Activated T-cell treated with anti-CD3 and anti-CD28 coated beads, Interleukin-2, amount 50 U/mL, for 4 hours (primary cell): ENCODE measurements around the gene FAM180A. TPM values are rescaled to one million over a fixed set of nuclear protein-coding genes. Genes with fewer than 3 reads are reported as not detected.
"Not testable (repeated sequence)": the region's sequence is repeated elsewhere in the genome, so short reads cannot be mapped to it uniquely, and the experiment has no call there.

Source experiments
- ATAC-seq, 2 donors: fragments of 200-7000 bp; cut with Tn5 transposase; one replicate each; pipeline ENCODE4 v1.10.0; 2021
- DNase-seq: peaks from one replicate; pipeline ENCODE4 v3.0.0-alpha.2; 2020
- H3K27me3 Mint-ChIP-seq: one replicate; pipeline ENCODE4 v1.8.0; 2021; ENCODE audit warnings: low read depth, mixed read lengths
- H3K36me3 Mint-ChIP-seq: one replicate; pipeline ENCODE4 v1.8.0; 2022; ENCODE audit warnings: mixed read lengths; ENCODE audit not compliant: insufficient read depth
- H3K4me1 Mint-ChIP-seq: one replicate; pipeline ENCODE4 v1.8.0; 2021; ENCODE audit warnings: low read depth, mixed read lengths
- H3K4me3 Mint-ChIP-seq: one replicate; pipeline ENCODE4 v1.8.0; 2021; ENCODE audit warnings: mild to moderate bottlenecking, moderate library complexity, mixed read lengths
- H3K9me3 Mint-ChIP-seq: one replicate; pipeline ENCODE4 v1.8.0; 2021; ENCODE audit warnings: mixed read lengths
- total RNA-seq, 3 donors: library from RNA; stranded (reverse); gene quantifications; one replicate each; pipeline ENCODE4 v1.2.1, GENCODE V29; 2021

The FAM180A gene
- total RNA-seq, 3 donors from 2014 or later: not detected

GRCh38 chr7:135782377-135782776, 33.8 kb upstream of the FAM180A start:
- DNase-seq (no peak), ATAC-seq (no peak)
- Mint-ChIP-seq H3K4me1 (no peaks in the 10 kb centered on the region), H3K36me3 (no peaks in the 10 kb centered on the region), H3K9me3 (peaks cover 2% of the 10 kb centered on the region), H3K4me3 (no peak overlapping the region), H3K27me3 (peaks cover 4% of the 10 kb centered on the region)

GRCh38 chr7:135777626-135778398, 29.2 kb upstream of the FAM180A start:
- H3K36me3 Mint-ChIP-seq: no peaks in the 10 kb centered on the region
- no peaks in the 10 kb centered on the region for H3K4me1 Mint-ChIP-seq
- DNase-seq (no peak), ATAC-seq (no peak)
- no peak overlapping the region for H3K4me3 Mint-ChIP-seq
- peaks cover 7% of the 10 kb centered on the region for H3K27me3 Mint-ChIP-seq
- H3K9me3 Mint-ChIP-seq: peaks cover 2% of the 10 kb centered on the region

GRCh38 chr7:135775915-135776314, 27.3 kb upstream of the FAM180A start:
- H3K9me3 Mint-ChIP-seq, H3K27me3 Mint-ChIP-seq, H3K4me3 Mint-ChIP-seq, ATAC-seq, H3K36me3 Mint-ChIP-seq, H3K4me1 Mint-ChIP-seq, DNase-seq: not testable (repeated sequence)

- peaks cover 2% of the 10 kb centered on the region for H3K9me3 Mint-ChIP-seq
- ATAC-seq: no peak
- H3K27me3 Mint-ChIP-seq: peaks cover 5% of the 10 kb centered on the region
Measured at GRCh38 chr7:135775230-135775629, 26.6 kb upstream of the FAM180A start.

GRCh38 chr7:135774284-135774683, 25.7 kb upstream of the FAM180A start:
- Mint-ChIP-seq H3K36me3 (no peaks in the 10 kb centered on the region), H3K4me3 (no peak overlapping the region), H3K9me3 (peaks cover 2% of the 10 kb centered on the region), H3K4me1 (no peaks in the 10 kb centered on the region), H3K27me3 (peaks cover 5% of the 10 kb centered on the region)
- ATAC-seq: no peak
- no peak for DNase-seq

More at GRCh38 chr7:135775230-135775629, 26.6 kb upstream of the FAM180A start:
- H3K4me1 Mint-ChIP-seq: no peaks in the 10 kb centered on the region
- H3K36me3 Mint-ChIP-seq: no peaks in the 10 kb centered on the region
- no peak for DNase-seq
- no peak overlapping the region for H3K4me3 Mint-ChIP-seq

- Mint-ChIP-seq H3K4me1 (no peaks in the 10 kb centered on the region), H3K9me3 (peaks cover 2% of the 10 kb centered on the region), H3K4me3 (no peak overlapping the region), H3K36me3 (no peaks in the 10 kb centered on the region), H3K27me3 (peaks cover 7% of the 10 kb centered on the region)
- ATAC-seq (no peak), DNase-seq (no peak)
Measured at GRCh38 chr7:135773464-135773863, 24.9 kb upstream of the FAM180A start.

GRCh38 chr7:135772639-135773222, 24.1 kb upstream of the FAM180A start:
- Mint-ChIP-seq H3K27me3 (peaks cover 13% of the 10 kb centered on the region), H3K4me1 (no peaks in the 10 kb centered on the region), H3K36me3 (no peaks in the 10 kb centered on the region), H3K4me3 (no peak overlapping the region), H3K9me3 (no peaks in the 10 kb centered on the region)
- ATAC-seq (no peak), DNase-seq (no peak)

GRCh38 chr7:135771961-135772638, 23.5 kb upstream of the FAM180A start:
- Mint-ChIP-seq H3K36me3 (no peaks in the 10 kb centered on the region), H3K27me3 (peaks cover 19% of the 10 kb centered on the region), H3K4me3 (no peak overlapping the region), H3K9me3 (no peaks in the 10 kb centered on the region), H3K4me1 (no peaks in the 10 kb centered on the region)
- ATAC-seq: no peak
- no peak for DNase-seq

- H3K4me3 Mint-ChIP-seq: no peak overlapping the region
Measured at GRCh38 chr7:135771051-135771450, 22.4 kb upstream of the FAM180A start.

GRCh38 chr7:135770139-135770710, 21.6 kb upstream of the FAM180A start:
- Mint-ChIP-seq H3K36me3 (no peaks in the 10 kb centered on the region), H3K4me1 (no peaks in the 10 kb centered on the region)
- ATAC-seq: no peak

More at GRCh38 chr7:135771051-135771450, 22.4 kb upstream of the FAM180A start:
- peaks cover 21% of the 10 kb centered on the region for H3K27me3 Mint-ChIP-seq
- ATAC-seq (no peak), DNase-seq (no peak)
- H3K36me3 Mint-ChIP-seq: no peaks in the 10 kb centered on the region
- no peaks in the 10 kb centered on the region for H3K4me1 Mint-ChIP-seq
- no peaks in the 10 kb centered on the region for H3K9me3 Mint-ChIP-seq

GRCh38 chr7:135769005-135769802, 20.6 kb upstream of the FAM180A start:
- ATAC-seq: no peak
- Mint-ChIP-seq H3K4me1 (no peaks in the 10 kb centered on the region), H3K4me3 (no peak overlapping the region), H3K36me3 (no peaks in the 10 kb centered on the region), H3K27me3 (peaks cover 23% of the 10 kb centered on the region), H3K9me3 (no peaks in the 10 kb centered on the region)
- no peak for DNase-seq

More at GRCh38 chr7:135770139-135770710, 21.6 kb upstream of the FAM180A start:
- H3K27me3 Mint-ChIP-seq: peaks cover 23% of the 10 kb centered on the region
- no peak for DNase-seq
- no peaks in the 10 kb centered on the region for H3K9me3 Mint-ChIP-seq
- H3K4me3 Mint-ChIP-seq: no peak overlapping the region

GRCh38 chr7:135768467-135768866, 19.9 kb upstream of the FAM180A start:
- no peak overlapping the region for H3K4me3 Mint-ChIP-seq
- H3K9me3 Mint-ChIP-seq: no peaks in the 10 kb centered on the region
- H3K4me1 Mint-ChIP-seq: no peaks in the 10 kb centered on the region
- no peak for ATAC-seq
- DNase-seq: no peak
- no peaks in the 10 kb centered on the region for H3K36me3 Mint-ChIP-seq
- peaks cover 27% of the 10 kb centered on the region for H3K27me3 Mint-ChIP-seq

- ATAC-seq (no peak), DNase-seq (no peak)
- Mint-ChIP-seq H3K9me3 (no peaks in the 10 kb centered on the region), H3K4me3 (no peak overlapping the region), H3K27me3 (peaks cover 27% of the 10 kb centered on the region), H3K36me3 (no peaks in the 10 kb centered on the region), H3K4me1 (no peaks in the 10 kb centered on the region)
Measured at GRCh38 chr7:135768064-135768463, 19.5 kb upstream of the FAM180A start.

- H3K27me3 Mint-ChIP-seq: peaks cover 41% of the 10 kb centered on the region
Measured at GRCh38 chr7:135763261-135763660, 14.6 kb upstream of the FAM180A start.

More at GRCh38 chr7:135763261-135763660, 14.6 kb upstream of the FAM180A start:
- H3K4me3 Mint-ChIP-seq: no peak overlapping the region
- ATAC-seq: no peak
- no peak for DNase-seq
- H3K4me1 Mint-ChIP-seq: no peaks in the 10 kb centered on the region
- no peaks in the 10 kb centered on the region for H3K9me3 Mint-ChIP-seq
- no peaks in the 10 kb centered on the region for H3K36me3 Mint-ChIP-seq
